Activated CD4-positive, alpha-beta memory T cell treated with anti-CD3 and anti-CD28 coated beads, Interleukin-2, amount 10 ng/mL, durations not matched to agents 7 days and 5 days (primary cell): ENCODE measurements around the gene POLR3K. TPM values are rescaled to one million over a fixed set of nuclear protein-coding genes. Genes with fewer than 3 reads are reported as not detected.

Source experiments
- CTCF ChIA-PET: fragments of 350-600 bp; sonication (Branson Sonifier 250); formaldehyde crosslinking; loops from one replicate; lab custom pipeline; 2021; ENCODE audit warnings: antibody characterized with exemption, inconsistent platforms; lab: Charles Lee
- POLR2A ChIA-PET: fragments of 350-600 bp; sonication (Branson Sonifier 250); formaldehyde crosslinking; loops from one replicate; lab custom pipeline; 2021; ENCODE audit warnings: antibody characterized with exemption; lab: Charles Lee
- DNase-seq: peaks from one replicate; pipeline ENCODE4 v3.0.0-alpha.2; 2020
- H3K27ac Mint-ChIP-seq: one replicate; pipeline ENCODE4 v1.8.0; 2021; ENCODE audit warnings: mild to moderate bottlenecking, mixed read lengths
- H3K27me3 Mint-ChIP-seq: one replicate; pipeline ENCODE4 v1.8.0; 2021; ENCODE audit warnings: mixed read lengths
- H3K36me3 Mint-ChIP-seq: one replicate; pipeline ENCODE4 v1.8.0; 2021; ENCODE audit warnings: low read depth, mixed read lengths
- H3K4me1 Mint-ChIP-seq: one replicate; pipeline ENCODE4 v1.8.0; 2021; ENCODE audit warnings: mixed read lengths
- H3K4me3 Mint-ChIP-seq: one replicate; pipeline ENCODE4 v1.8.0; 2021; ENCODE audit warnings: mild to moderate bottlenecking, mixed read lengths
- H3K9me3 Mint-ChIP-seq: one replicate; pipeline ENCODE4 v1.8.0; 2021; ENCODE audit warnings: mixed read lengths
- total RNA-seq, 2 experiments: library from RNA; stranded (reverse); gene quantifications; one replicate each; pipeline ENCODE4 v1.2.3, GENCODE V29; 2021

POLR3K gene
- total RNA-seq, 2 experiments from 2014 or later: 27.6 to 31.1 TPM

DNA sequence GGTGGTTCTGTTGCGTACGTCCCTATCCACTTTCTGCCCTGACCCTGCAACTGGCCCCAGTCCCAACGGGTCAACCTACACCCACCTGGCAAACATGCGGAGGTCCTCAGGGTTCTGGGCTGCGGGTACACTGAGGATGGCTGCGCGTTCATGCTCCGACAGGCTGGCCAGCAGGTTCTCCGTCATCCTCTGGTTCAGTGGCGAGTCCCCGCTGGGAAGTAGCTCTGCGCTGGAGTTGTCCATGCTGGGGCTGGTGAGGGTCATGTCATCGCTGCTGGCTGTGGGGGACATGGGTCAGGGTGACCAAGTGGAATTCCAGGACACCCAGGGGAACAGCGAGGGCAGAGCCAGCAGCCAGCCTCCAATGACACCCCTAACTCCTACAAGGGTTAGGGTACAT is 35.2 kb upstream of the POLR3K start:
- Mint-ChIP-seq H3K27me3 (no peaks in the 10 kb centered on the region), H3K4me3 (no peak overlapping the region), H3K4me1 (peaks cover 19% of the 10 kb centered on the region), H3K27ac (no peak overlapping the region), H3K9me3 (no peaks in the 10 kb centered on the region), H3K36me3 (peaks cover 27% of the 10 kb centered on the region)
- ChIA-PET CTCF (no interaction called here), POLR2A (interaction anchor here (1.0 kb wide), 1 partner anchor 34 kb away, joined by 3 read pairs; no protein-coding TSS in a partner anchor)
- DNase-seq: no peak

DNA sequence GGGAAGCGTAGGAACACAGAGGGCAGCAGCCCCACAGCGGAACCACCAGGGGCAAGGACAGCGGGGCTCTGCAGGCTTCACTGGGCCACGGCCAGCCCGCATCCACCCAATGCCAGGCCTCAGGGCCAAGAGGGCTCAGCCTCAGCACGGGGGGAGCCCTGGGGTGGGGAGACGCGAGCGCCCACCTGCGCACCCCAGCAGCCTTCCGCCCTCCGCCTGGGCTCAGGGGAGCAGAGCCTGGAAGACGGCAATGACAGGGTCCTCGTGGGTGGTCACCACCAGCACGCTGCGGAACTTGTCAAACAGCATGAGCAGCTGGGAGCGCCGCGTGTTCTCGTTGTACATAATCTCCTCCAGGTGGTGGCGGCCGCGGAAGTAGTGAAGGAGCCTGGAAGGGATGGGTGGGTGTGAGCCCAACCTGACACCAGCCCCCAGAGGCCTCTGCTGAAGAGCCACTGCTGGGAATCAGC is 33.1 kb upstream of the POLR3K start:
- Mint-ChIP-seq H3K4me1 (peaks cover 22% of the 10 kb centered on the region), H3K4me3 (no peak overlapping the region), H3K27me3 (no peaks in the 10 kb centered on the region), H3K9me3 (no peaks in the 10 kb centered on the region), H3K27ac (no peak overlapping the region), H3K36me3 (peaks cover 25% of the 10 kb centered on the region)
- ChIA-PET POLR2A (no interaction called here), CTCF (interaction anchor here (1.1 to 3.8 kb wide), 2 partner anchors 10 to 21 kb away, joined by 3 to 16 read pairs; no protein-coding TSS in a partner anchor)
- no peak for DNase-seq

DNA sequence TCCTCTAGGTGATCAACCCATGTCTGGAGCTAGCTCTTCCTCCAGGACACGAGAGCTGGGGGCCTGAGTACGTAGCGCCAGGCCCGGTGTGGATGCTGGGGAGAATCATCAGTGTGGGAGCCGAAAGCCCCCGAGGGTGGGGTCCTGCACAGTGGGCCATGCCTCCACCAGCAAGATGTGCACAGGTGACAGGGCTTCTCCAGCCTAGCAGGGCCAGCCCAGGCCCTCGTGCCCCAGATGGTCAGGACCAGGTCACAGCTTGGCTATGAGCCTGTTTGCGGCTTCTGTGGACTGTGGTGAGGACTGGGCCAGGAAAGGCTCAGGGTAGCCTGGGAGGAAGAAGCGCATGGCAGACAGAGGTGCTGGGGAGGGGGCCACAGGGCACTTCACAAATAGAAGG is 32.5 kb upstream of the POLR3K start:
- ChIA-PET POLR2A (interaction anchor here (1.0 to 2.6 kb wide), 4 partner anchors 8 to 32 kb away, joined by 3 to 7 read pairs (median 4); partner anchors contain the start of genes POLR3K and SNRNP25), CTCF (interaction anchor here (1.6 to 3.8 kb wide), 2 partner anchors 11 to 20 kb away, joined by 9 to 16 read pairs; no protein-coding TSS in a partner anchor)
- no peak for DNase-seq
- peaks cover 25% of the 10 kb centered on the region for H3K36me3 Mint-ChIP-seq
- peaks cover 22% of the 10 kb centered on the region for H3K4me1 Mint-ChIP-seq
- H3K27me3 Mint-ChIP-seq: no peaks in the 10 kb centered on the region
- no peak overlapping the region for H3K4me3 Mint-ChIP-seq
- H3K9me3 Mint-ChIP-seq: no peaks in the 10 kb centered on the region
- H3K27ac Mint-ChIP-seq: peak overlapping the region; percentile 52

DNA sequence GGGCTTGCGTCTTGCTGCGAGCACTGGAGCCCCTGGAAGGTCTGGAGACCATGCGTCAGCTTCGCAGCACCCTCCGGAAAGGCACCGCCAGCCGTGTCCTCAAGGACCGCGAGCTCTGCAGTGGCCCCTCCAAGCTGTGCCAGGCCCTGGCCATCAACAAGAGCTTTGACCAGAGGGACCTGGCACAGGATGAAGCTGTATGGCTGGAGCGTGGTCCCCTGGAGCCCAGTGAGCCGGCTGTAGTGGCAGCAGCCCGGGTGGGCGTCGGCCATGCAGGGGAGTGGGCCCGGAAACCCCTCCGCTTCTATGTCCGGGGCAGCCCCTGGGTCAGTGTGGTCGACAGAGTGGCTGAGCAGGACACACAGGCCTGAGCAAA is 32.0 kb upstream of the POLR3K start:
- CTCF ChIA-PET: interaction anchor here (1.6 to 3.8 kb wide), 2 partner anchors 11 to 19 kb away, joined by 9 to 16 read pairs; no protein-coding TSS in a partner anchor
- Mint-ChIP-seq H3K9me3 (no peaks in the 10 kb centered on the region), H3K36me3 (peaks cover 21% of the 10 kb centered on the region), H3K4me3 (no peak overlapping the region), H3K4me1 (peaks cover 22% of the 10 kb centered on the region), H3K27ac (peak overlapping the region; percentile 89), H3K27me3 (no peaks in the 10 kb centered on the region)
- no peak for DNase-seq
- POLR2A ChIA-PET: interaction anchor here (0.6 to 2.6 kb wide), 6 partner anchors 8 to 295 kb away, joined by 3 to 7 read pairs (median 4); partner anchors contain the start of genes POLR3K and SNRNP25

DNA sequence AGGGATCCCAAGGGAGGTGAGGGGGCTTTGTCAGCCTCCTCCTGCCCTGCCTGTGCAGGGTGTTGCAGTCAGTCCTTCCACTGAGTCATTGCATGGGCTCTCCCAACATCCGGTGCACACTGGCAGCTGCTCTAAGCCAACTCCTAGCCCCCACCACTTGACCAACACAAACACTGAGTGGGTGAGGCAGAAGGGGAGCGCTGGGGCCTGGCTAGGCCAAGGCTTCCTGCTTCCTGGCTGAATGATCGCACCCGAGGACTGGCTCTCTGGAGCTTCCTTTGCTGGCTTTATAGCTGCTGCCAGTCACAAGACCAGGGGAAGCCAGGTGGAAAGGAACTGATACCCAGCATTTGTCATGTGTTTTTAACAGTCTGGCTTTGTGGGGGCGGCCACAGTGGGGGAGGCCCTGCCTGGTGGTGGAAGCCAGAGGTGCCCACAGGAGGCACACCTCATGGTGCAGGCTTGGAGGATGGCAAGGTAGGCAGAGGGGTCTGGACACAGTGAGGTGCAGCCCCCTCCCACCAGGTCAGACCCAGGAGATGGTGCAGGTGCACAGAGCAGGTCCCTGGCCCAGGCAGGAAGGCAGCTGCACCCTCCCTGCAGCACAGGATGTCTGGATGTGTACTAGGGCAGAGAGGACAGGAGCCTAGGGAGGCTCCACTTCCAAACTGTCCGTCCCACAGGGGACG is 31.5 kb upstream of the POLR3K start:
- no peaks in the 10 kb centered on the region for H3K27me3 Mint-ChIP-seq
- H3K9me3 Mint-ChIP-seq: no peaks in the 10 kb centered on the region
- DNase-seq: peak; percentile 70
- peak overlapping the region; percentile 89 for H3K27ac Mint-ChIP-seq
- no peak overlapping the region for H3K4me3 Mint-ChIP-seq
- CTCF ChIA-PET: interaction anchor here (0.7 to 3.8 kb wide), 4 partner anchors 8 to 22 kb away, joined by 3 to 16 read pairs (median 6); no protein-coding TSS in a partner anchor
- peaks cover 19% of the 10 kb centered on the region for H3K36me3 Mint-ChIP-seq
- POLR2A ChIA-PET: interaction anchor here (0.6 to 2.6 kb wide), 6 partner anchors 9 to 296 kb away, joined by 3 to 7 read pairs (median 4); partner anchors contain the start of genes POLR3K and SNRNP25
- H3K4me1 Mint-ChIP-seq: peaks cover 24% of the 10 kb centered on the region

DNA sequence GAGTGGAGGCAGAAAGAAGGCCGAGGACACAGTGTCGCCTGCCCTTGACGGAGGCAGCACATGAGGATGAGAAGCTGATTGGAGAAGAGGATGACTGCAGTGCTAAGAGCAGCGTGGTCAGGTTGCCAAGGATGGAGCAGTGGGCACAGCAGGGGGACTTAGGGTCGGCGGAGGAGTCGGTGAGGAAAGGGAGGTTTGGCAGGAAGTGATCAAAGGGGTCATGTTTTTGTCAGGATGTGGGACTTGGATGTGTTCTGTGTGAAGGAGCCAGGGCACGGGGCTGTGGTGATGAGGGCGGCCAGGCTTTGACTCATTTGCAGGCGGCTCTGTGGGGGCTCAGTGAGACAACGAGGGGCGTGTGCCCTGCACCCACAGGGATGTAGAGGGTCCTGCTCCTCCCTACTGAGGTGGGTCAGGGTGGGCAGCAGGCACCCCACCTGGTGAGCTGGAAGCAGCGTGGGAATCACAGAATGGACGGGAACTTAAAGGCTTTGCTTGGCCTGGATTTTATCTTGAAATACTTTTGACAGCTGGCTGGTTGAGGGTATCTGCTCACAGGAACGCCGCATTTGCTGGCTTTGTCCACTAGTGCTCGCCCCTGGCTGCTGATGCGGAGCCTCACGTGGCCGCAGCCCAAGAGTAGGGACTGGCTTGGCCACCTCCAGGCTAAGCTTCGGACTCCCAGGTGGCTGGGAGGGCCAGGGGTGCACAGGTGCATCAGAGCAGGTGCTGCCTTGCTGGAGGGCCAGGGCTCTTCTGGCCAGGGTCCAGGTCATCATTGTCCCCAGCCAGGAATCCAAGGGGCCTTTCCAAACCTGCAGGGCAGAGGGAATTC is 30.6 kb upstream of the POLR3K start:
- POLR2A ChIA-PET: interaction anchor here (1.3 to 2.6 kb wide), 4 partner anchors 15 to 31 kb away, joined by 3 to 7 read pairs (median 4); partner anchors contain the start of genes POLR3K and SNRNP25
- CTCF ChIA-PET: interaction anchor here (0.7 to 3.8 kb wide), 5 partner anchors 9 to 23 kb away, joined by 3 to 16 read pairs (median 4); no protein-coding TSS in a partner anchor
- no peaks in the 10 kb centered on the region for H3K9me3 Mint-ChIP-seq
- peaks cover 32% of the 10 kb centered on the region for H3K4me1 Mint-ChIP-seq
- no peak overlapping the region for H3K4me3 Mint-ChIP-seq
- H3K27me3 Mint-ChIP-seq: no peaks in the 10 kb centered on the region
- peak overlapping the region; percentile 89 for H3K27ac Mint-ChIP-seq
- peak; percentile 39 for DNase-seq
- peaks cover 25% of the 10 kb centered on the region for H3K36me3 Mint-ChIP-seq

DNA sequence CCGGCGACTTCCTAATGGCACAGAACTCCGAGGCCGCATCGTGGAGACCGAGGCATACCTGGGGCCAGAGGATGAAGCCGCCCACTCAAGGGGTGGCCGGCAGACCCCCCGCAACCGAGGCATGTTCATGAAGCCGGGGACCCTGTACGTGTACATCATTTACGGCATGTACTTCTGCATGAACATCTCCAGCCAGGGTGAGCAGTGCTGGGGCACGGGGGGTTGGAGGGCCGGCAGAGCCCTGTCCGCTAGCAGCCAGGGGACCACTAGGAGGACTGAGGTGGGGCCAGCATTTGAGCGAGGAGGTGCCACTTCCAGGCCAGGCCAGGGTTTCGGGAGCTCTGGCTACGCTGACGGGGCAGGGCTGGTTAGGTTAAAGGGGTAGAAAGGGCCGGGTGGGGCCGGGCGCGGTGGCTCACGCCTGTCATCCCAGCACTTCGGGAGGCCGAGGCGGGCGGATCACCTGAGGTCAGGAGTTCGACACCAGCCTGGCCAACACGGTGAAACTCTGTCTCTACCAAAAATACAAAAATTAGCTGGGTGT is 29.7 kb upstream of the POLR3K start:
- no peaks in the 10 kb centered on the region for H3K9me3 Mint-ChIP-seq
- H3K27ac Mint-ChIP-seq: peak overlapping the region; percentile 89
- POLR2A ChIA-PET: interaction anchor here (1.4 kb wide), 1 partner anchor 14 kb away, joined by 3 read pairs; no protein-coding TSS in a partner anchor
- peaks cover 25% of the 10 kb centered on the region for H3K36me3 Mint-ChIP-seq
- H3K27me3 Mint-ChIP-seq: no peaks in the 10 kb centered on the region
- no peak overlapping the region for H3K4me3 Mint-ChIP-seq
- CTCF ChIA-PET: interaction anchor here (0.7 to 3.8 kb wide), 3 partner anchors 13 to 22 kb away, joined by 3 to 16 read pairs (median 3); no protein-coding TSS in a partner anchor
- DNase-seq: no peak
- H3K4me1 Mint-ChIP-seq: peaks cover 36% of the 10 kb centered on the region

DNA sequence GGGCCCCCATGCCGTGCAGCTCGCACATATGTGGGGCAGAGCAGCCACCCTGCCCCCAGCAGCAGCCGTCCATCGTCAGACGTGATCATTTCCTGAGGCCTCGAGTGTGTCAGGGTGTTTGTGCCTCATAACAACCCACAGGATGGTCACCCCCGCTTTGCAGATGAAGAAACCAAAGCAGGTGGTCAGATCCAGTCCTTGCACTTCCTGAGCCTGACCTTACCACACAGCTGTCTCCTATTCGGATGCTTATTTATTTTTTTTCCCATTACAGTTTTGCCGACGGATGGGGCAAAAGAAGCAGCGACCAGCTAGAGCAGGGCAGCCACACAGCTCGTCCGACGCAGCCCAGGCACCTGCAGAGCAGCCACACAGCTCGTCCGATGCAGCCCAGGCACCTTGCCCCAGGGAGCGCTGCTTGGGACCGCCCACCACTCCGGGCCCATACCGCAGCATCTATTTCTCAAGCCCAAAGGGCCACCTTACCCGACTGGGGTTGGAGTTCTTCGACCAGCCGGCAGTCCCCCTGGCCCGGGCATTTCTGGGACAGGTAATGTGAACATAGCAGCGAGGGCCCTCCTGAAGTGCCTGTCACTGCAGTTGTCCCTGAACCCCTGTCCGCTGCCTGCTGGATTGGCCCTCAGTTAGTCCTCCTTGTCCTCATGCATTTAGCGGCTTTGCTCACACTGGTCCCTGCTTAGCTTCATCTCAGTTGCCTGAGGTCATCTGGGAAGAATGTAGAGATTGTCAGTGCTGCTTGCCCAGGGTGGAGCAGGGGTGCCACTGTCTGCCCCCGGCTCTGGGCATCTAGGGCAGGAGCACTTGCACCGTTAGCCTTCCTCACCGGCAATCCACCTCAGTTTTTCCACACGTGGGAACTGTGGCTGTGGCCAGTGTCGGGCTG is 26.0 kb upstream of the POLR3K start:
- peak overlapping the region; percentile 84 for H3K4me3 Mint-ChIP-seq
- no peaks in the 10 kb centered on the region for H3K9me3 Mint-ChIP-seq
- H3K4me1 Mint-ChIP-seq: peaks cover 42% of the 10 kb centered on the region
- ChIA-PET POLR2A (interaction anchor here (1.1 to 3.2 kb wide), 4 partner anchors 10 to 26 kb away, joined by 3 to 18 read pairs (median 10); partner anchors contain the start of genes POLR3K and SNRNP25), CTCF (interaction anchor here (1.1 to 1.4 kb wide), 2 partner anchors 17 to 27 kb away, joined by 3 to 7 read pairs; no protein-coding TSS in a partner anchor)
- no peak for DNase-seq
- H3K27ac Mint-ChIP-seq: peak overlapping the region; percentile 82
- H3K27me3 Mint-ChIP-seq: peaks cover 5% of the 10 kb centered on the region
- H3K36me3 Mint-ChIP-seq: peaks cover 14% of the 10 kb centered on the region

DNA sequence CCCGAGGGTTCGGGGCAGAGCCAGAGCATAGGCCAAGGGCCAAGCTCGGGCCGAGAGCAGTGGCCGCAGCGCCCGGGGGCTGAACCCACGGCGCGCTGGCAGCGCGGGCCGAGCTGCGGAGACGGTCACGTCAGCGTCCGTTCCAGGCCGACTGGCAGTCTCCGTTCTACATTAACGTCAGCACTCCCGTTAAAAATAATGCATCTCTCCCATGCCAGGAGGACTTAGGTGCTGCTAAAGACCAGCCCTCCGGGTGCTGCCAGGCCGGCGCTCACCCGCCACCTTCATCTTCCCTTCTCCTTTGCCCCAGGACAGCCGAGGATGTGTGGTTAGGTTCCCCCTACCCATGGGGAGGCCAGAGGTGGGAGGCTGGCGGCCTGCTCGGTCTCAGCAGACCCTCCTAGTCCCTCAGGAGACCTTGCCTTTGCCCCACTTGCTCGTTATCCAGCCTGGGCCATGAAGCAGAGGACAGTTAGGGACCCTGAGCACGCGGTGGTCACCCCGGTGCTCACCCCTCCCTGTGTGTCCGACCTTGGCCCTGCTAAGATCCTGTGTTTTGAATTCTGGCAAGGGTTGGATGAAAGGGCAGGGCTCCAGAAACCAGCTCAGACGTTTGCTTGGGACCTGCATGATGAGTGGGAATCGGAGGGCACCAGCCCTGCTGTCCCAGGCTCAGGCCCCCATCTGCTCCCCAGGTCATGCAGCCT is 25.2 kb upstream of the POLR3K start:
- peak; percentile 28 for DNase-seq
- ChIA-PET POLR2A (interaction anchor here (1.1 to 3.2 kb wide), 4 partner anchors 10 to 25 kb away, joined by 3 to 18 read pairs (median 10); partner anchors contain the start of genes POLR3K and SNRNP25), CTCF (interaction anchor here (1.1 to 1.4 kb wide), 2 partner anchors 18 to 28 kb away, joined by 3 to 7 read pairs; no protein-coding TSS in a partner anchor)
- H3K27me3 Mint-ChIP-seq: peaks cover 11% of the 10 kb centered on the region
- H3K27ac Mint-ChIP-seq: peak overlapping the region; percentile 82
- H3K9me3 Mint-ChIP-seq: no peaks in the 10 kb centered on the region
- peaks cover 9% of the 10 kb centered on the region for H3K36me3 Mint-ChIP-seq
- H3K4me1 Mint-ChIP-seq: peaks cover 34% of the 10 kb centered on the region
- peak overlapping the region; percentile 84 for H3K4me3 Mint-ChIP-seq

DNA sequence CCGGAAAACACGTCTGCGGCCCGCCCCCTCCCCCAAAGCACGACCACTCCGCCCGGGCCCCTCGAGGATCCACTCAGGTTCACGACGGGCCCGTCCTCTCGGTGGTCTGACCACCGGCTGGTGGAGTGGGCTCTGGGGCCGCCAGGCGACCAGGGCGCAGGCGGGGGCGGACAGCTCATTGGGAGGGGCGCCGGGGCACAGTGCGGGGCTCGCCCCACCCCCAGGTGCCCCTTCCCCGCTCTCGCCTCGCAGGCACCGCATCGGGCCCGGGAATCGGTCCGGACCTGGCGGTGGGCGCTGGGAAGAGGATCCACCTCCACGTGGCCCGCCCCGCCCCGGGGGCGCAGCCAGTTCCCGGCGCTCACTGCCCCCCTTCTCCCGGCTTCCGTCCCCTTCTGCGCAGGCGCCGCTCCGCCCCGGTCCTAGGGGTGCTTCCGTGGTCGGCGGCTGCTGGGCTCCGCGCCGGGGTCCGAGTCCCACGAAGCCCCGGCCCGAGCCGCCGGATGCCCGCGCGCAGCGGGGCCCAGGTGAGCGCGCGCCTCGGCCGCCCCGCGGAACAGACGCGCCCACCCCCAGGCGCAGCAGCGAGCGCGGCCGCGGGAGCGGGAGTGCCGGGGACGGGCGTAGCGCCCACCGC is 24.5 kb upstream of the POLR3K start, which contains the start of gene MPG:
MPG (plus strand) TSS at position 419 of the 637 bp plus-strand sequence; CDS start at position 504, 85 bp downstream.
- Mint-ChIP-seq H3K27me3 (peaks cover 18% of the 10 kb centered on the region), H3K4me1 (peaks cover 33% of the 10 kb centered on the region), H3K4me3 (peak within 1 kb of the TSS; percentile 84), H3K9me3 (no peaks in the 10 kb centered on the region), H3K27ac (peak within 1 kb of the TSS; percentile 82), H3K36me3 (peaks cover 9% of the 10 kb centered on the region)
- ChIA-PET CTCF (interaction anchor here (1.1 to 3.0 kb wide), 4 partner anchors 12 to 19 kb away, joined by 3 to 15 read pairs (median 6); no protein-coding TSS in a partner anchor), POLR2A (interaction anchor here (0.9 to 3.2 kb wide), 9 partner anchors 9 to 151 kb away, joined by 3 to 18 read pairs (median 4); partner anchors contain the start of genes LUC7L, POLR3K and SNRNP25)
- peak; percentile 85 for DNase-seq
